GM12873 (cell line): ENCODE results near the gene TNIK.
A peak's percentile ranks its signal among the peaks of the same experiment; 100 is the strongest.

Source experiments
- TF ChIP-seq, protein P1 (sequence below): IDR thresholded peaks from 2 replicates; pipeline ENCODE4 v1.5.1; 2012; ENCODE audit warnings: low read depth, mild to moderate bottlenecking, moderate library complexity, low read length, control low read depth; ENCODE audit not compliant: insufficient read depth; ENCODE audit errors: missing control alignments

The TNIK gene

GRCh38 chr3:171454041-171454440 lies 6.2 kb downstream of the TNIK start:
- TF ChIP-seq, protein P1, sequence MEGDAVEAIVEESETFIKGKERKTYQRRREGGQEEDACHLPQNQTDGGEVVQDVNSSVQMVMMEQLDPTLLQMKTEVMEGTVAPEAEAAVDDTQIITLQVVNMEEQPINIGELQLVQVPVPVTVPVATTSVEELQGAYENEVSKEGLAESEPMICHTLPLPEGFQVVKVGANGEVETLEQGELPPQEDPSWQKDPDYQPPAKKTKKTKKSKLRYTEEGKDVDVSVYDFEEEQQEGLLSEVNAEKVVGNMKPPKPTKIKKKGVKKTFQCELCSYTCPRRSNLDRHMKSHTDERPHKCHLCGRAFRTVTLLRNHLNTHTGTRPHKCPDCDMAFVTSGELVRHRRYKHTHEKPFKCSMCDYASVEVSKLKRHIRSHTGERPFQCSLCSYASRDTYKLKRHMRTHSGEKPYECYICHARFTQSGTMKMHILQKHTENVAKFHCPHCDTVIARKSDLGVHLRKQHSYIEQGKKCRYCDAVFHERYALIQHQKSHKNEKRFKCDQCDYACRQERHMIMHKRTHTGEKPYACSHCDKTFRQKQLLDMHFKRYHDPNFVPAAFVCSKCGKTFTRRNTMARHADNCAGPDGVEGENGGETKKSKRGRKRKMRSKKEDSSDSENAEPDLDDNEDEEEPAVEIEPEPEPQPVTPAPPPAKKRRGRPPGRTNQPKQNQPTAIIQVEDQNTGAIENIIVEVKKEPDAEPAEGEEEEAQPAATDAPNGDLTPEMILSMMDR, result no peak

GRCh38 chr3:171453180-171453886 lies 6.9 kb downstream of the TNIK start:
- TF ChIP-seq, protein P1, result peak; percentile 44

GRCh38 chr3:171452328-171452727 lies 7.9 kb downstream of the TNIK start:
- TF ChIP-seq, protein P1, result no peak

GRCh38 chr3:171451915-171452314 lies 8.3 kb downstream of the TNIK start:
- TF ChIP-seq, protein P1, result no peak

GRCh38 chr3:171446801-171447578 lies 13.2 kb downstream of the TNIK start:
- TF ChIP-seq, protein P1, result no peak

GRCh38 chr3:171446301-171446700 lies 13.9 kb downstream of the TNIK start:
- TF ChIP-seq, protein P1, result no peak

DNA sequence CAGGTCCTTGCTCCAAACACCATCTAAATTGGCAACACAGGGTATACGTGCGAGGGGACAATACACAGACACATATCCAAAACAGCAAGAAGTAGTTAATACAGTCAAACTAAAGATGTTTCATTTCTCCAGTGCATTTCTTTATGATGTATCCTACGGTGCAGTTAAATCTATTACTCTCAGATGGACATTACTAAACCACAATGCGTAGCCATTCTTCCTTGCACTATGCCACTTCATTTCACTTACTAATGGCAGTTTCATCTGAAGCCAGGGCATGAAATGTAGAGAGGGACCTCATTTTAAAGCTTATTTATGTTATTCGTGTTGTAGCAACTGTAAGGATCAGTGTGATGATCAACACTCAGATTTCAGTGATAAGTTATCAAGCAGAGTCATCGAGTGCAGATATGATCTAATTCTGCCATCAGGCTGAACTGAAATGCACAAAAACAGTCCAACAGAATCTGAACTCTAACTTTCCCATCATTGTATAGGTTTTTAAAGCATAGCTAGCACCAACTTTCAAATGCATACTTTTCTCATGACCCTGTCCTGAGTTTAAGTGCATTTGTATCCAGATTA lies 14.5 kb downstream of the TNIK start:
- TF ChIP-seq, protein P1, result no peak
